ENCODE data around the gene NT5DC3. TPM values are rescaled to one million over a fixed set of nuclear protein-coding genes. Genes with fewer than 3 reads are reported as not detected.

Gene NT5DC3
- total RNA-seq, 2 donors from 2014 or later = 36.0 to 62.4 TPM

GRCh38 chr12:103748875-103749274 lies 92.2 kb downstream of the NT5DC3 start:
- Histone ChIP-seq H3K9me3 (no peaks in the 10 kb centered on the region), H3K27ac (no peak overlapping the region), H3K27me3 (replicated peaks; ENCODE audit: insufficient read depth) (no peaks in the 10 kb centered on the region), H3K4me3 (no peak overlapping the region), H3K36me3 (no peaks in the 10 kb centered on the region), H3K4me1 (ENCODE audit: control insufficient read depth in 1 of 2, low read depth in 2 of 2) (peaks cover 0 to 5% of the 10 kb centered on the region in 2 donors)
- TF ChIP-seq CTCF (IDR thresholded peaks at IDR 0.05) = no peak
- DNase-seq (ENCODE audit: low spot score) = no peak
- no peak for ATAC-seq (ENCODE audit: insufficient number of reproducible peaks, low FRiP score, low read depth)

GRCh38 chr12:103748002-103748401 lies 93.0 kb downstream of the NT5DC3 start:
- H3K36me3 ChIP-seq = no peaks in the 10 kb centered on the region
- no peak for TF ChIP-seq CTCF (IDR thresholded peaks at IDR 0.05)
- H3K9me3 ChIP-seq = no peaks in the 10 kb centered on the region
- H3K27ac ChIP-seq = no peak overlapping the region
- no peak for ATAC-seq (ENCODE audit: insufficient number of reproducible peaks, low FRiP score, low read depth)
- no peak for DNase-seq (ENCODE audit: low spot score)
- H3K27me3 ChIP-seq (replicated peaks; ENCODE audit: insufficient read depth) = no peaks in the 10 kb centered on the region
- no peak overlapping the region for H3K4me3 ChIP-seq
- H3K4me1 ChIP-seq (ENCODE audit: control insufficient read depth in 1 of 2, low read depth in 2 of 2) = peaks cover 0 to 5% of the 10 kb centered on the region in 2 donors

DNA sequence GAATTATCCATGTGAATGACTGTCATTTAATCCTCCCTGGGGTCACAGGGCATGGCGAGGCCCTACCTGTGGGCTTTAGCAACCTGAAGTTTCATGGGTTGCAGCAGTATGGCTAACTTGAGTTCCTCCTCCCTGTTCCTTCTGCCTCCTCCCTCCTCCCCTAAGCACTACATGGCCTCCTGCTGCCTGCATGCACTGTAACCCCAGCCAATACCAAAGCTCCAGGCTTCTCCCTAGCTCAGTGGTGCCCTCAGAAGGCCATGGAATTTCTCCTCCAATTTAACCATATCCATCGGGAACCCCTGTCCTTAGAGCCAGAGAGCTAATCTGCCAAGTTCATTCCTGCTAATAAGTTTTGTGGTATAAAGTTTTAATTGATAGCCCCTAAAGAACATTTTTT lies 95.1 kb downstream of the NT5DC3 start:
- Histone ChIP-seq H3K27ac (no peak overlapping the region), H3K36me3 (no peaks in the 10 kb centered on the region), H3K27me3 (replicated peaks; ENCODE audit: insufficient read depth) (no peaks in the 10 kb centered on the region), H3K4me1 (ENCODE audit: control insufficient read depth in 1 of 2, low read depth in 2 of 2) (no peaks in the 10 kb centered on the region), H3K4me3 (no peak overlapping the region), H3K9me3 (no peaks in the 10 kb centered on the region)
- DNase-seq (ENCODE audit: low spot score) (no peak), ATAC-seq (ENCODE audit: insufficient number of reproducible peaks, low FRiP score, low read depth) (no peak)
- TF ChIP-seq CTCF (IDR thresholded peaks at IDR 0.05) = no peak

DNA sequence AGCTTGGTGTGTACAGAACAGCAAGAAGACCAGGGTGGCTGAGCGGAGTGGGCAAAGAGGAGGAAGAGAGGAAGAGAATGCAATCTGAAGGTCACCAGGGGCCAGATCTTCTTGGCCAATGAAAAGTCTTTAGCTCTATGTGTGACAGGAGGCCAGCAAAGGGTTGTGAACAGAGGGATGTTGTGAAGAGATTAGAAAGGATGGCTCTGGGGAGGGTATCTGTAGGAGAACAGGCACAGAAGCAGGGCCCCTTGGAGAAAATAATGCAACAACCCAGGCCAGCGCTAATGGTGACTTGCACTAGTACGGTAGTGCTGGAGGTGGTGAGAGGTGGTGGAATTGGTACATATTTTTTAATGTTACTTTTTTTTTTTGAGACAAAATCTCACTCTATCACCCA lies 97.2 kb downstream of the NT5DC3 start:
- no peaks in the 10 kb centered on the region for H3K9me3 ChIP-seq
- ATAC-seq (ENCODE audit: insufficient number of reproducible peaks, low FRiP score, low read depth) (no peak), DNase-seq (ENCODE audit: low spot score) (no peak)
- H3K4me3 ChIP-seq = no peak overlapping the region
- no peaks in the 10 kb centered on the region for H3K27me3 ChIP-seq (replicated peaks; ENCODE audit: insufficient read depth)
- H3K36me3 ChIP-seq = no peaks in the 10 kb centered on the region
- no peaks in the 10 kb centered on the region for H3K4me1 ChIP-seq (ENCODE audit: control insufficient read depth in 1 of 2, low read depth in 2 of 2)
- no peak overlapping the region for H3K27ac ChIP-seq
- no peak for TF ChIP-seq CTCF (IDR thresholded peaks at IDR 0.05)

GRCh38 chr12:103742349-103742932 lies 98.6 kb downstream of the NT5DC3 start:
- no peak for ATAC-seq (ENCODE audit: insufficient number of reproducible peaks, low FRiP score, low read depth)
- no peaks in the 10 kb centered on the region for H3K27me3 ChIP-seq (replicated peaks; ENCODE audit: insufficient read depth)
- H3K27ac ChIP-seq = no peak overlapping the region
- H3K9me3 ChIP-seq = no peaks in the 10 kb centered on the region
- no peak overlapping the region for H3K4me3 ChIP-seq
- H3K36me3 ChIP-seq = no peaks in the 10 kb centered on the region
- no peak for DNase-seq (ENCODE audit: low spot score)
- no peaks in the 10 kb centered on the region for H3K4me1 ChIP-seq (ENCODE audit: control insufficient read depth in 1 of 2, low read depth in 2 of 2)
- no peak for TF ChIP-seq CTCF (IDR thresholded peaks at IDR 0.05)
